ENCODE results near the gene SHE. TPM values are rescaled to one million over a fixed set of nuclear protein-coding genes. Genes with fewer than 3 reads are reported as not detected.

SHE gene
- total RNA-seq, 1 donor from 2014 or later: 79.3 TPM

DNA sequence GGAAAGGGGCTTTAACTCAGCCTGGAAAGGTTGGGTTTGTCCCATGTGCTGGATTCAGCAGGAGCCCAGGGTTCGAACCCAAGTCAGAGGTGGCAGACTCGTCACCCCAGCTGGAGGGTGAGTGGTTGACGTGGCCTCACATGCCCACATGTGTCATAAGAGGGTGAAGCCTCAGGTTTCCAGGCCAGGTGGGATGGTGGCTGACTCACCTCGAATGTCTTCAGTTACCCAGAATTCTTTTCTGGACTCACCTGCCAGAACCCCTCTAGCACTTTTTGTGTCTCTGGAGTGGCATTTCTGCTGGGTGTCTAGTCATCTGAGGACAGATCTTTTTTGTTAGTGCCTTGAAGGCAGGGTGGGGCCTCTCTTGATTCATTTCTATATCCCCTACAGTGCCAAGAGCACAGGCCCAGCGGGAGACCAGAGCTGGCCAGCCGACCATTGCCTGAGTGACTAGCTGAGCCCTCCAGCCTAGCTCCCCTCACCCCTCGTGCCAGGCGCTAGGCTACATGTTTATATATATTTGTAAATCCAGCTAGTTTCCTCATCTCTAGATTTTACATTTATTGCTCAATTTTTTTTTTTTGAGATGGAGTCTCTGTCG is 68.9 kb downstream of the SHE start:
- H3K36me3 Mint-ChIP-seq (ENCODE audit: low read depth, unreplicated experiment): peaks cover 3% of the 10 kb centered on the region
- H3K9me3 Mint-ChIP-seq (ENCODE audit: unreplicated experiment): no peaks in the 10 kb centered on the region
- TF ChIP-seq, protein P1, sequence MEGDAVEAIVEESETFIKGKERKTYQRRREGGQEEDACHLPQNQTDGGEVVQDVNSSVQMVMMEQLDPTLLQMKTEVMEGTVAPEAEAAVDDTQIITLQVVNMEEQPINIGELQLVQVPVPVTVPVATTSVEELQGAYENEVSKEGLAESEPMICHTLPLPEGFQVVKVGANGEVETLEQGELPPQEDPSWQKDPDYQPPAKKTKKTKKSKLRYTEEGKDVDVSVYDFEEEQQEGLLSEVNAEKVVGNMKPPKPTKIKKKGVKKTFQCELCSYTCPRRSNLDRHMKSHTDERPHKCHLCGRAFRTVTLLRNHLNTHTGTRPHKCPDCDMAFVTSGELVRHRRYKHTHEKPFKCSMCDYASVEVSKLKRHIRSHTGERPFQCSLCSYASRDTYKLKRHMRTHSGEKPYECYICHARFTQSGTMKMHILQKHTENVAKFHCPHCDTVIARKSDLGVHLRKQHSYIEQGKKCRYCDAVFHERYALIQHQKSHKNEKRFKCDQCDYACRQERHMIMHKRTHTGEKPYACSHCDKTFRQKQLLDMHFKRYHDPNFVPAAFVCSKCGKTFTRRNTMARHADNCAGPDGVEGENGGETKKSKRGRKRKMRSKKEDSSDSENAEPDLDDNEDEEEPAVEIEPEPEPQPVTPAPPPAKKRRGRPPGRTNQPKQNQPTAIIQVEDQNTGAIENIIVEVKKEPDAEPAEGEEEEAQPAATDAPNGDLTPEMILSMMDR (IDR thresholded peaks at IDR 0.05; ENCODE audit: unreplicated experiment): no peak
- no peak overlapping the region for H3K27ac Mint-ChIP-seq (ENCODE audit: unreplicated experiment)
- peaks cover 8% of the 10 kb centered on the region for H3K27me3 Mint-ChIP-seq (ENCODE audit: unreplicated experiment)
- no peak for DNase-seq (ENCODE audit: low spot score)
- no peak overlapping the region for H3K4me3 Mint-ChIP-seq (ENCODE audit: unreplicated experiment)
- peaks cover 10% of the 10 kb centered on the region for H3K4me1 Mint-ChIP-seq (ENCODE audit: unreplicated experiment)

DNA sequence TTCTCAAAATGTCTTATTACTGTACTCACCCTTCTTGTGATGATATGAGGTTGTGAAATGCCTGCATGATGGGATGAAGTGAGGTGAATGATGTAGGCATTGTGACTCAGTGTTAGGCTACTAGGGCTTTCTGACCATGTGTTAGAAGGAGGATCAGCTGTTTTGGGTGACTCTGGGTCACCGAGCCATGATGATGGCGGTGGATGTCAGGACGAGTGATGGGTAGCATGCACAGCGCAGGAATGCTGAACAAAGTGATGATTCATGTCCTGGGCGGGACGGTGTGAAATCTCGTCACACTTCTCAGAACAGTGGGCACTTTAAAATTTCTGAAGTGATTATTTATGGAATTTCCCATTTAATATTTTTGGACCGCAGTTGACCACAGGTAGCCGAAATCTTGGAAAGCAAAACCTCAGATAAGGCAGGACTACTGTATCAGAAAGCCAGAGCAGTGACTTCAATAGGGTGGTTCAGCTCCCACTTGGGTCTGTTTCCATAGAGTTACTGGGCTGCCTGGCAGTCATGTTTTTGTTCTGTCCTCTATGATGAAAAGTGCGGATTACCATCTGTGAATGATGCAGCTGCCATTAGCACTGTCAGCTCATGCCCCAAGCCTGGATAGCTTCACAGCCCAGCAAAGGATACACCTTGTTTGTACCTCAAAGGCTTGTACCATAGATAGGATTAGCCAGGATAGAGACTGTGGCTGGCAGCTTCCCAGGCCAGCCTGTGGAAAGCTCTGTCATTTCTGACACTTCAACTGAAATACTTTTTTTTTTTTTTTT is 70.4 kb downstream of the SHE start:
- H3K27me3 Mint-ChIP-seq (ENCODE audit: unreplicated experiment): peaks cover 8% of the 10 kb centered on the region
- DNase-seq (ENCODE audit: low spot score): no peak
- H3K9me3 Mint-ChIP-seq (ENCODE audit: unreplicated experiment): no peaks in the 10 kb centered on the region
- peaks cover 3% of the 10 kb centered on the region for H3K36me3 Mint-ChIP-seq (ENCODE audit: low read depth, unreplicated experiment)
- TF ChIP-seq, protein P1 (IDR thresholded peaks at IDR 0.05; ENCODE audit: unreplicated experiment): no peak
- no peak overlapping the region for H3K27ac Mint-ChIP-seq (ENCODE audit: unreplicated experiment)
- no peak overlapping the region for H3K4me3 Mint-ChIP-seq (ENCODE audit: unreplicated experiment)
- peaks cover 10% of the 10 kb centered on the region for H3K4me1 Mint-ChIP-seq (ENCODE audit: unreplicated experiment)

DNA sequence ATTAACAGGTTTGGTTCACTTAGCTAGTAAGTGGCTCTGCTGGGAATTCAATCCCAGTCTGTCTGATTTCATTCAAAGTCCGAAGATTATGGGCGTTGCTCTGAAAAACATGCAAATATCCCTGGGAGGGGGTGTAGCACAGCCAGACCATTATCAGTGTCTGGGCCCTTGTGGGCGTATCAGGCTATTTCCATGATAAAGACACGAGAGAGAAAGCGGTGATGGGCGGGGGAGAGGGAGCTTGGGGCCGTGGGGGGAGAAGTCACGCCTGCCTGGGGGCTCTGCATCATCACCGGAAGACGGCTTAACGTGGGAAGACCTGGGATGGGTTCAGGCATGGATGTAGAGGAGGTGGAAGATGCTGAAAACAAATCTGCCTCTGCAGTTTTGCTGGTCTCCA is 71.3 kb downstream of the SHE start:
- no peaks in the 10 kb centered on the region for H3K9me3 Mint-ChIP-seq (ENCODE audit: unreplicated experiment)
- no peak overlapping the region for H3K27ac Mint-ChIP-seq (ENCODE audit: unreplicated experiment)
- no peak overlapping the region for H3K4me3 Mint-ChIP-seq (ENCODE audit: unreplicated experiment)
- TF ChIP-seq, protein P1 (IDR thresholded peaks at IDR 0.05; ENCODE audit: unreplicated experiment): no peak
- H3K36me3 Mint-ChIP-seq (ENCODE audit: low read depth, unreplicated experiment): peaks cover 3% of the 10 kb centered on the region
- peaks cover 8% of the 10 kb centered on the region for H3K27me3 Mint-ChIP-seq (ENCODE audit: unreplicated experiment)
- H3K4me1 Mint-ChIP-seq (ENCODE audit: unreplicated experiment): peaks cover 10% of the 10 kb centered on the region
- DNase-seq (ENCODE audit: low spot score): no peak

GRCh38 chr1:154429841-154430611 is 72.2 kb downstream of the SHE start:
- no peak for DNase-seq (ENCODE audit: low spot score)
- peaks cover 10% of the 10 kb centered on the region for H3K4me1 Mint-ChIP-seq (ENCODE audit: unreplicated experiment)
- H3K9me3 Mint-ChIP-seq (ENCODE audit: unreplicated experiment): no peaks in the 10 kb centered on the region
- H3K27ac Mint-ChIP-seq (ENCODE audit: unreplicated experiment): no peak overlapping the region
- TF ChIP-seq, protein P1 (IDR thresholded peaks at IDR 0.05; ENCODE audit: unreplicated experiment): no peak
- no peak overlapping the region for H3K4me3 Mint-ChIP-seq (ENCODE audit: unreplicated experiment)
- peaks cover 3% of the 10 kb centered on the region for H3K36me3 Mint-ChIP-seq (ENCODE audit: low read depth, unreplicated experiment)
- H3K27me3 Mint-ChIP-seq (ENCODE audit: unreplicated experiment): peaks cover 11% of the 10 kb centered on the region

Other genes starting within 250 kb of the SHE start
- 57.1 TPM for gene HAX1, start 229.8 kb downstream of the SHE start, total RNA-seq (ENCODE audit: unreplicated experiment)
- gene AQP10, start 181.3 kb downstream of the SHE start, total RNA-seq (ENCODE audit: unreplicated experiment): not detected
- 58.1 TPM for gene ATP8B2, start 176.9 kb downstream of the SHE start, total RNA-seq (ENCODE audit: unreplicated experiment)
- 1.0 TPM for gene IL6R, start 97.1 kb downstream of the SHE start, total RNA-seq (ENCODE audit: unreplicated experiment)
- 27.8 TPM for gene TDRD10, start 193 bp downstream of the SHE start, total RNA-seq (ENCODE audit: unreplicated experiment)
- gene UBE2Q1, start 56.2 kb upstream of the SHE start, total RNA-seq (ENCODE audit: unreplicated experiment): 73.9 TPM
- gene CHRNB2, start 65.4 kb upstream of the SHE start, total RNA-seq (ENCODE audit: unreplicated experiment): 0.44 TPM
- 156 TPM for gene ADAR, start 105.8 kb upstream of the SHE start, total RNA-seq (ENCODE audit: unreplicated experiment)

All from endothelial cell (in vitro differentiated cells).